Measurements from ENCODE around the gene TFF3.

The TFF3 gene

GRCh38 chr21:42316891-42317290 lies 1.7 kb upstream of the TFF3 start:
- TF ChIP-seq CTCF (IDR thresholded peaks at IDR 0.05; ENCODE audit: low read depth, low read length, missing control alignments): no peak
- DNase-seq (ENCODE audit: extremely low read depth, low read depth): no peak
- H3K4me3 ChIP-seq (replicated peaks; ENCODE audit: low read depth, low read length): no peak overlapping the region

GRCh38 chr21:42314616-42315295 lies 453 bp downstream of the TFF3 start:
- DNase-seq (ENCODE audit: extremely low read depth, low read depth): no peak
- H3K4me3 ChIP-seq (replicated peaks; ENCODE audit: low read depth, low read length): no peak overlapping the region
- TF ChIP-seq CTCF (IDR thresholded peaks at IDR 0.05; ENCODE audit: low read depth, low read length, missing control alignments): no peak

- DNase-seq (ENCODE audit: extremely low read depth, low read depth): no peak
- H3K4me3 ChIP-seq (replicated peaks; ENCODE audit: low read depth, low read length): no peak overlapping the region
- TF ChIP-seq CTCF (IDR thresholded peaks at IDR 0.05; ENCODE audit: low read depth, low read length, missing control alignments): no peak
Observed at GRCh38 chr21:42313501-42313969, 1.7 kb downstream of the TFF3 start.

- no peak overlapping the region for H3K4me3 ChIP-seq (replicated peaks; ENCODE audit: low read depth, low read length)
- DNase-seq (ENCODE audit: extremely low read depth, low read depth): no peak
- no peak for TF ChIP-seq CTCF (IDR thresholded peaks at IDR 0.05; ENCODE audit: low read depth, low read length, missing control alignments)
Observed at GRCh38 chr21:42312626-42313104, 2.5 kb downstream of the TFF3 start.

- TF ChIP-seq CTCF (IDR thresholded peaks at IDR 0.05; ENCODE audit: low read depth, low read length, missing control alignments): no peak
- DNase-seq (ENCODE audit: extremely low read depth, low read depth): no peak
- no peak overlapping the region for H3K4me3 ChIP-seq (replicated peaks; ENCODE audit: low read depth, low read length)
Observed at GRCh38 chr21:42311816-42312625, 3.2 kb downstream of the TFF3 start.

- no peak overlapping the region for H3K4me3 ChIP-seq (replicated peaks; ENCODE audit: low read depth, low read length)
- no peak for DNase-seq (ENCODE audit: extremely low read depth, low read depth)
- TF ChIP-seq CTCF (IDR thresholded peaks at IDR 0.05; ENCODE audit: low read depth, low read length, missing control alignments): no peak
Observed at GRCh38 chr21:42311160-42311559, 4.0 kb downstream of the TFF3 start.
